Measurements from ENCODE around the gene MYO9A.
A peak's percentile ranks its signal among the peaks of the same experiment; 100 is the strongest.
"Not testable (repeated sequence)": the region's sequence is repeated elsewhere in the genome, so short reads cannot be mapped to it uniquely, and the experiment has no call there.

The MYO9A gene

DNA sequence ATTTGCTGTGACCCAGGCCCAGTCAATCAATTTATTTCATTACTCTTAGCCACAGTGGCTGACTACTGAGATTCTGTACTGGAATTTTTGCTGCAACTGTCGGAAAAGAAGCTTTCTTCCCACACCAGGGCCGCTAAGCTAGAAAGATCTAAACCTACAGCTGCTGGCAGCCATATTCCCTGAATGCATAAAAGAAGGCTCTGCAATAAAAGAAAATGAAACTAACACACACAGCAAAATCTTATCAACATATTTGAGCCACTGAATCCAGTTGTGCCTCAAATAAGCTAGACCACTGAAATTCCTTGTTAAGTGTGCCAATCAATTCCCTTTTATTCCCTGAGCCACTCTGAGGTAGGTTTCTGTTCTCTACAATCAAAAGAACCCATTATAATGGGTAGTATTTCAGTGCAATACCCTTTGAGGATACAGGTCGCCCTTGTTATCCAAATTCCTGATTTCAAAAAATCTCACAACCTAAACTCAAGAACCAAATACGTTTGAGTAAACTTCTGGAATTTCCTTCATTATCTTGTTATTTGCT lies 60.3 kb downstream of the MYO9A start:
- Histone ChIP-seq H3K36me3 (ENCODE audit: control insufficient read depth in 4 of 4, insufficient read depth in 4 of 4, low read length in 3 of 4) (peaks cover 0 to 3% (median 0%) of the 10 kb centered on the region in 4 experiments), H3K27ac (ENCODE audit: insufficient read depth in 1 of 2, low read depth in 1 of 2, low read length in 2 of 2, poor library complexity in 1 of 2, severe bottlenecking in 2 of 2) (no peak overlapping the region), H3K4me1 (ENCODE audit: control extremely low read depth in 1 of 4, control insufficient read depth in 4 of 4, insufficient read depth in 4 of 4, low read length in 3 of 4) (no peaks in the 10 kb centered on the region), H3K9me3 (ENCODE audit: control extremely low read depth in 1 of 5, control insufficient read depth in 4 of 5, insufficient read depth in 2 of 5, low read depth in 1 of 5, low read length in 4 of 5) (peaks cover 0 to 3% (median 0%) of the 10 kb centered on the region in 5 experiments), H3K27me3 (replicated peaks in 2 of 5; ENCODE audit: control insufficient read depth in 4 of 5, insufficient read depth in 5 of 5, low read length in 4 of 5) (no peaks in the 10 kb centered on the region), H3K4me3 (ENCODE audit: control insufficient read depth in 1 of 7, extremely low read depth in 1 of 7, insufficient read depth in 4 of 7, low read depth in 2 of 7, low read length in 6 of 7) (no peak overlapping the region)
- ChIA-PET POLR2A (no interaction called here), CTCF (no interaction called here)
- 100% methylated on average over 1 of the region's 4 CpGs for WGBS (ENCODE audit: insufficient coverage)
- peak in 1 of 3 donors; percentile 2 for DNase-seq

GRCh38 chr15:72056217-72056616 lies 61.7 kb downstream of the MYO9A start:
- WGBS (ENCODE audit: insufficient coverage): no CpG with 5 or more reads among the region's 2 CpGs
- H3K27me3 ChIP-seq (replicated peaks in 2 of 5; ENCODE audit: control insufficient read depth in 4 of 5, insufficient read depth in 5 of 5, low read length in 4 of 5); POLR2A ChIA-PET; H3K27ac ChIP-seq (ENCODE audit: insufficient read depth in 1 of 2, low read depth in 1 of 2, low read length in 2 of 2, poor library complexity in 1 of 2, severe bottlenecking in 2 of 2); DNase-seq; CTCF ChIA-PET; H3K9me3 ChIP-seq (ENCODE audit: control extremely low read depth in 1 of 5, control insufficient read depth in 4 of 5, insufficient read depth in 2 of 5, low read depth in 1 of 5, low read length in 4 of 5); H3K36me3 ChIP-seq (ENCODE audit: control insufficient read depth in 4 of 4, insufficient read depth in 4 of 4, low read length in 3 of 4); H3K4me1 ChIP-seq (ENCODE audit: control extremely low read depth in 1 of 4, control insufficient read depth in 4 of 4, insufficient read depth in 4 of 4, low read length in 3 of 4); H3K4me3 ChIP-seq (ENCODE audit: control insufficient read depth in 1 of 7, extremely low read depth in 1 of 7, insufficient read depth in 4 of 7, low read depth in 2 of 7, low read length in 6 of 7): not testable (repeated sequence)

- WGBS (ENCODE audit: insufficient coverage): 100% methylated on average over 2 of the region's 7 CpGs
- H3K36me3 ChIP-seq (ENCODE audit: control insufficient read depth in 4 of 4, insufficient read depth in 4 of 4, low read length in 3 of 4); CTCF ChIA-PET; POLR2A ChIA-PET; DNase-seq; H3K4me3 ChIP-seq (ENCODE audit: control insufficient read depth in 1 of 7, extremely low read depth in 1 of 7, insufficient read depth in 4 of 7, low read depth in 2 of 7, low read length in 6 of 7); H3K9me3 ChIP-seq (ENCODE audit: control extremely low read depth in 1 of 5, control insufficient read depth in 4 of 5, insufficient read depth in 2 of 5, low read depth in 1 of 5, low read length in 4 of 5); H3K4me1 ChIP-seq (ENCODE audit: control extremely low read depth in 1 of 4, control insufficient read depth in 4 of 4, insufficient read depth in 4 of 4, low read length in 3 of 4); H3K27ac ChIP-seq (ENCODE audit: insufficient read depth in 1 of 2, low read depth in 1 of 2, low read length in 2 of 2, poor library complexity in 1 of 2, severe bottlenecking in 2 of 2); H3K27me3 ChIP-seq (replicated peaks in 2 of 5; ENCODE audit: control insufficient read depth in 4 of 5, insufficient read depth in 5 of 5, low read length in 4 of 5): not testable (repeated sequence)
Observed at GRCh38 chr15:72053297-72053696, 64.7 kb downstream of the MYO9A start.

GRCh38 chr15:72050700-72051099 lies 67.2 kb downstream of the MYO9A start:
- Histone ChIP-seq H3K27ac (ENCODE audit: insufficient read depth in 1 of 2, low read depth in 1 of 2, low read length in 2 of 2, poor library complexity in 1 of 2, severe bottlenecking in 2 of 2) (no peak overlapping the region), H3K4me3 (ENCODE audit: control insufficient read depth in 1 of 7, extremely low read depth in 1 of 7, insufficient read depth in 4 of 7, low read depth in 2 of 7, low read length in 6 of 7) (no peak overlapping the region), H3K36me3 (ENCODE audit: control insufficient read depth in 4 of 4, insufficient read depth in 4 of 4, low read length in 3 of 4) (peaks cover 0 to 6% (median 4%) of the 10 kb centered on the region in 4 experiments), H3K9me3 (ENCODE audit: control extremely low read depth in 1 of 5, control insufficient read depth in 4 of 5, insufficient read depth in 2 of 5, low read depth in 1 of 5, low read length in 4 of 5) (peaks cover 0 to 2% (median 0%) of the 10 kb centered on the region in 5 experiments), H3K4me1 (ENCODE audit: control extremely low read depth in 1 of 4, control insufficient read depth in 4 of 4, insufficient read depth in 4 of 4, low read length in 3 of 4) (no peaks in the 10 kb centered on the region), H3K27me3 (replicated peaks in 2 of 5; ENCODE audit: control insufficient read depth in 4 of 5, insufficient read depth in 5 of 5, low read length in 4 of 5) (no peaks in the 10 kb centered on the region)
- POLR2A ChIA-PET: no interaction called here
- WGBS (ENCODE audit: insufficient coverage): 100% methylated on average over 1 of the region's 1 CpG
- CTCF ChIA-PET: no interaction called here
- DNase-seq: no peak

DNA sequence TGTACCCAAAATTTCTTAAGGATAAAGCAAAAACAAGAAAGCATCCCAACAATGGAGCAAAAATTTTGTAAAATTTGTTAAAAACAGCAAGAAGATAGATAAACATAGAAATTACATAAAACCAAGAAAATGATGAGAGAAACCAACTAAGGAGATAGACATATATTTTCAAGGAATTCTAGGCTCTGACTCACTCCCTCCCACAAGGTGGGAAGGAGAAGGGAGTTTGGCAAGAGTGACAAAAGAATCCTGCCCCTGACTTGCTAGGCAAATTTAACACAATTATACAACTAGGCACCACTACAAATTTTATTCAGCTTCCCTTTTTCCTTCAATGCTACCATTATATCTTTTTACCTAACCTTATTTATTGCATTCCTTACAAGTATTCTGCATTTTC lies 70.9 kb downstream of the MYO9A start:
- ChIA-PET POLR2A (no interaction called here), CTCF (no interaction called here)
- no peaks in the 10 kb centered on the region for H3K27me3 ChIP-seq (replicated peaks in 2 of 5; ENCODE audit: control insufficient read depth in 4 of 5, insufficient read depth in 5 of 5, low read length in 4 of 5)
- no peak overlapping the region for H3K27ac ChIP-seq (ENCODE audit: insufficient read depth in 1 of 2, low read depth in 1 of 2, low read length in 2 of 2, poor library complexity in 1 of 2, severe bottlenecking in 2 of 2)
- peaks cover 0 to 2% (median 0%) of the 10 kb centered on the region in 5 experiments for H3K9me3 ChIP-seq (ENCODE audit: control extremely low read depth in 1 of 5, control insufficient read depth in 4 of 5, insufficient read depth in 2 of 5, low read depth in 1 of 5, low read length in 4 of 5)
- peaks cover 0 to 9% (median 7%) of the 10 kb centered on the region in 4 experiments for H3K36me3 ChIP-seq (ENCODE audit: control insufficient read depth in 4 of 4, insufficient read depth in 4 of 4, low read length in 3 of 4)
- H3K4me1 ChIP-seq (ENCODE audit: control extremely low read depth in 1 of 4, control insufficient read depth in 4 of 4, insufficient read depth in 4 of 4, low read length in 3 of 4): no peaks in the 10 kb centered on the region
- DNase-seq: no peak
- no peak overlapping the region for H3K4me3 ChIP-seq (ENCODE audit: control insufficient read depth in 1 of 7, extremely low read depth in 1 of 7, insufficient read depth in 4 of 7, low read depth in 2 of 7, low read length in 6 of 7)

- Histone ChIP-seq H3K36me3 (ENCODE audit: control insufficient read depth in 4 of 4, insufficient read depth in 4 of 4, low read length in 3 of 4) (peaks cover 5 to 18% (median 11%) of the 10 kb centered on the region in 4 experiments), H3K9me3 (ENCODE audit: control extremely low read depth in 1 of 5, control insufficient read depth in 4 of 5, insufficient read depth in 2 of 5, low read depth in 1 of 5, low read length in 4 of 5) (no peaks in the 10 kb centered on the region), H3K4me1 (ENCODE audit: control extremely low read depth in 1 of 4, control insufficient read depth in 4 of 4, insufficient read depth in 4 of 4, low read length in 3 of 4) (no peaks in the 10 kb centered on the region), H3K27ac (ENCODE audit: insufficient read depth in 1 of 2, low read depth in 1 of 2, low read length in 2 of 2, poor library complexity in 1 of 2, severe bottlenecking in 2 of 2) (no peak overlapping the region), H3K27me3 (replicated peaks in 2 of 5; ENCODE audit: control insufficient read depth in 4 of 5, insufficient read depth in 5 of 5, low read length in 4 of 5) (no peaks in the 10 kb centered on the region), H3K4me3 (ENCODE audit: control insufficient read depth in 1 of 7, extremely low read depth in 1 of 7, insufficient read depth in 4 of 7, low read depth in 2 of 7, low read length in 6 of 7) (no peak overlapping the region)
- no peak for DNase-seq
- ChIA-PET POLR2A (no interaction called here), CTCF (interaction anchor here (0.6 kb wide), 1 partner anchor 216 kb away, joined by 3 read pairs; no protein-coding TSS in a partner anchor)
- WGBS (ENCODE audit: insufficient coverage): no CpG with 5 or more reads among the region's 3 CpGs
Observed at GRCh38 chr15:72044956-72045355, 73.0 kb downstream of the MYO9A start.

DNA sequence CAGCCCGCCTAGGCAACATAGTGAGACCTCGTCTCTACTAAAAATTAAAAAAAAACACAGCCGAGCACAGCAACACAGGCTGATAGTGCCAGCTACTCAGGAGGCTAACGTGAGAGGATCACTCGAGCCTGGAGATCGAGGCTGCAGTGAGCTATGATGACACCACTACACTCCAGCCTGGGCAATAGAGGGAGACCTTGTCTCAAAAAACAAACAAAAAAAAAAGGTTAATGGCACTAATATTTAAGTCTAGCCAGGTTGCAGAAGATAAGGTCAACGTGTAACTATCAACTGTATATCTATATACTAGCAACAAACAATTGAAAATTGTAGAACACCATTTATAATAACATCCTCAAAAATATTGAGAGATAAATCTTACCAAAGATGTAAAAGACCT lies 75.1 kb downstream of the MYO9A start:
- ChIA-PET CTCF (interaction anchor here (0.9 kb wide), 1 partner anchor 65 kb away, joined by 3 read pairs; no protein-coding TSS in a partner anchor), POLR2A (no interaction called here)
- H3K27me3 ChIP-seq (replicated peaks in 2 of 5; ENCODE audit: control insufficient read depth in 4 of 5, insufficient read depth in 5 of 5, low read length in 4 of 5): no peaks in the 10 kb centered on the region
- H3K4me3 ChIP-seq (ENCODE audit: control insufficient read depth in 1 of 7, extremely low read depth in 1 of 7, insufficient read depth in 4 of 7, low read depth in 2 of 7, low read length in 6 of 7): no peak overlapping the region
- no peak overlapping the region for H3K27ac ChIP-seq (ENCODE audit: insufficient read depth in 1 of 2, low read depth in 1 of 2, low read length in 2 of 2, poor library complexity in 1 of 2, severe bottlenecking in 2 of 2)
- no peak for DNase-seq
- H3K36me3 ChIP-seq (ENCODE audit: control insufficient read depth in 4 of 4, insufficient read depth in 4 of 4, low read length in 3 of 4): peaks cover 5 to 18% (median 16%) of the 10 kb centered on the region in 4 experiments
- H3K4me1 ChIP-seq (ENCODE audit: control extremely low read depth in 1 of 4, control insufficient read depth in 4 of 4, insufficient read depth in 4 of 4, low read length in 3 of 4): no peaks in the 10 kb centered on the region
- 100% methylated on average over 4 of the region's 7 CpGs for WGBS (ENCODE audit: insufficient coverage)
- H3K9me3 ChIP-seq (ENCODE audit: control extremely low read depth in 1 of 5, control insufficient read depth in 4 of 5, insufficient read depth in 2 of 5, low read depth in 1 of 5, low read length in 4 of 5): peaks cover 0 to 6% (median 0%) of the 10 kb centered on the region in 5 experiments
